Neuron (in vitro differentiated cells): ENCODE results near the gene HS1BP3.

ENCODE experiments used
- H2AFZ ChIP-seq: one replicate; pipeline ENCODE4 v1.6.1; 2013; ENCODE audit warnings: low read depth, mild to moderate bottlenecking, inconsistent platforms, low read length, moderate library complexity
- H3K27me3 ChIP-seq: one replicate; pipeline ENCODE4 v1.6.1; 2013; ENCODE audit warnings: low read length; ENCODE audit not compliant: insufficient read depth
- H3K36me3 ChIP-seq: one replicate; pipeline ENCODE4 v1.6.1; 2013; ENCODE audit warnings: low read length; ENCODE audit not compliant: insufficient read depth
- H3K4me1 ChIP-seq: one replicate; pipeline ENCODE4 v1.6.1; 2013; ENCODE audit warnings: low read length; ENCODE audit not compliant: insufficient read depth
- H3K4me3 ChIP-seq: 2 replicates; pipeline ENCODE4 v1.5.1; 2013; ENCODE audit warnings: mild to moderate bottlenecking, low read length, moderate library complexity
- H3K9me3 ChIP-seq: one replicate; pipeline ENCODE4 v1.6.1; 2013; ENCODE audit warnings: low read length

Gene HS1BP3

DNA sequence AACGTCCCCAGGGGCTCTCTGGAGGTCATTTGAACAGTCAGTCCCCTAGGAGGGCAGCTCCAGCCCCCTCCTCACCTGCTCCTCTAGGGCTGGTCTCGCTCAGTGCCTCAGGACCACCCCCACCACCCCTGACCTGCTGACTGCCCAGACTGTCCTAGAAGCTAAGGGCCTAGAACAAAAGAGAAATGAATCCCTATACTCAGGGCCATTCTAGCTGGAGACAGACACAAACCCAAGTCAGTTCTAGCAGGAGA lies 83.0 kb downstream of the HS1BP3 start:
- H3K9me3 ChIP-seq = peaks cover 2% of the 10 kb centered on the region
- no peak overlapping the region for H3K4me3 ChIP-seq
- H3K36me3 ChIP-seq = no peaks in the 10 kb centered on the region
- H3K4me1 ChIP-seq = peaks cover 27% of the 10 kb centered on the region
- no peak overlapping the region for H2AFZ ChIP-seq
- no peaks in the 10 kb centered on the region for H3K27me3 ChIP-seq
